HG03108 (cell line): ENCODE measurements around the gene ROR2.
"Not testable (repeated sequence)": the region's sequence is repeated elsewhere in the genome, so short reads cannot be mapped to it uniquely, and the experiment has no call there.

Experiments used
- ATAC-seq: cut with Tn5 transposase; IDR thresholded peaks from one replicate; pipeline ENCODE4 v1.9.1; 2021; ENCODE audit warnings: moderate library complexity; ENCODE audit not compliant: unreplicated experiment

The ROR2 gene

GRCh38 chr9:91657501-91657900, 292.5 kb downstream of the ROR2 start:
- ATAC-seq = no peak

GRCh38 chr9:91655658-91656057, 294.4 kb downstream of the ROR2 start:
- ATAC-seq = no peak

GRCh38 chr9:91655215-91655614, 294.8 kb downstream of the ROR2 start:
- ATAC-seq = no peak

GRCh38 chr9:91654527-91654926, 295.5 kb downstream of the ROR2 start:
- no peak for ATAC-seq

- no peak for ATAC-seq
These were observed 302.7 kb downstream of the ROR2 start for GRCh38 chr9:91647371-91647770.

GRCh38 chr9:91646702-91647101, 303.3 kb downstream of the ROR2 start:
- ATAC-seq = no peak

- ATAC-seq = no peak
These were observed 305.6 kb downstream of the ROR2 start for GRCh38 chr9:91644433-91644832.

GRCh38 chr9:91643481-91644077, 306.4 kb downstream of the ROR2 start:
- ATAC-seq = no peak

- no peak for ATAC-seq
These were observed 307.3 kb downstream of the ROR2 start for GRCh38 chr9:91642771-91643170.

- ATAC-seq = no peak
These were observed 309.6 kb downstream of the ROR2 start for GRCh38 chr9:91640428-91640827.

- ATAC-seq = no peak
These were observed 311.0 kb downstream of the ROR2 start for GRCh38 chr9:91639054-91639453.

- not testable (repeated sequence) for ATAC-seq
These were observed 315.2 kb downstream of the ROR2 start for GRCh38 chr9:91634832-91635231.

- ATAC-seq = no peak
These were observed 320.3 kb downstream of the ROR2 start for GRCh38 chr9:91629718-91630117.

- no peak for ATAC-seq
These were observed 321.1 kb downstream of the ROR2 start for GRCh38 chr9:91628892-91629291.

GRCh38 chr9:91625331-91625730, 324.7 kb downstream of the ROR2 start:
- ATAC-seq = no peak

GRCh38 chr9:91623004-91623403, 327.0 kb downstream of the ROR2 start:
- ATAC-seq = no peak

- ATAC-seq = not testable (repeated sequence)
These were observed 327.9 kb downstream of the ROR2 start for GRCh38 chr9:91622121-91622520.

- not testable (repeated sequence) for ATAC-seq
These were observed 336.0 kb downstream of the ROR2 start for GRCh38 chr9:91614044-91614443.

- ATAC-seq = no peak
These were observed 338.4 kb downstream of the ROR2 start for GRCh38 chr9:91611582-91611981.

GRCh38 chr9:91606255-91606995, 343.6 kb downstream of the ROR2 start:
- ATAC-seq = no peak

- ATAC-seq = no peak
These were observed 345.4 kb downstream of the ROR2 start for GRCh38 chr9:91604451-91605179.

- no peak for ATAC-seq
These were observed 346.1 kb downstream of the ROR2 start for GRCh38 chr9:91603932-91604331.
